ENCODE measurements around the gene CCDC112. TPM values are rescaled to one million over a fixed set of nuclear protein-coding genes. Genes with fewer than 3 reads are reported as not detected.

CCDC112 gene
- polyA plus RNA-seq, 2 of the 4 experiments (the other 2 are of a cell fraction), result 5.8 to 8.6 TPM

- Histone ChIP-seq H3K4me1 (no peaks in the 10 kb centered on the region), H3K9me3 (no peaks in the 10 kb centered on the region), H3K27ac (no peak overlapping the region), H3K4me2 (no peak overlapping the region), H3K4me3 (no peak overlapping the region)
- DNase-seq (ENCODE audit: low read depth in 1 of 2, low spot score in 1 of 2), result no peak
- FAIRE-seq, result no peak
- WGBS (ENCODE audit: missing lambda C conversion rate), result 40% methylated on average over 1 of the region's 1 CpG
- ATAC-seq, result no peak
- ChIA-PET CTCF (interaction anchor here (1.3 to 1.8 kb wide), 3 partner anchors 26 to 41 kb away, joined by 3 to 5 read pairs (median 3); no protein-coding TSS in a partner anchor), POLR2A (no interaction called here)
- no peak for TF ChIP-seq ZNF302 (CRISPR knock-in tag; IDR thresholded peaks at IDR 0.05)
- TF ChIP-seq ZC3H11A (IDR thresholded peaks at IDR 0.05), result no peak
- no peak for TF ChIP-seq CEBPB (IDR thresholded peaks at IDR 0.05)
- TF ChIP-seq PHF8 (IDR thresholded peaks at IDR 0.05; ENCODE audit: borderline replicate concordance, low read depth), result no peak
- no peak for TF ChIP-seq RNF2 (IDR thresholded peaks at IDR 0.05; ENCODE audit: borderline replicate concordance, low read depth)
- TF ChIP-seq CBX8 (IDR thresholded peaks at IDR 0.05), result no peak
- TF ChIP-seq POLR2A (IDR thresholded peaks at IDR 0.05; ENCODE audit: low read length), result no peak
Measured at GRCh38 chr5:115336201-115336720, 39.8 kb upstream of the CCDC112 start.

GRCh38 chr5:115335301-115335700, 38.8 kb upstream of the CCDC112 start:
- DNase-seq (ENCODE audit: low read depth in 1 of 2, low spot score in 1 of 2) (no peak), ATAC-seq (no peak), FAIRE-seq (peak; percentile 63)
- Histone ChIP-seq H3K27ac (no peak overlapping the region), H3K4me2 (no peak overlapping the region), H3K4me3 (no peak overlapping the region), H3K4me1 (no peaks in the 10 kb centered on the region), H3K9me3 (no peaks in the 10 kb centered on the region)
- 89% methylated on average over 2 of the region's 2 CpGs for WGBS (ENCODE audit: missing lambda C conversion rate)
- no peak for TF ChIP-seq GATA3 (IDR thresholded peaks at IDR 0.05; ENCODE audit: borderline replicate concordance)
- no peak for TF ChIP-seq EHMT2 (IDR thresholded peaks at IDR 0.05; ENCODE audit: low read depth)
- TF ChIP-seq KDM5A (IDR thresholded peaks at IDR 0.05), result no peak
- no peak for TF ChIP-seq HEYL (CRISPR knock-in tag; IDR thresholded peaks at IDR 0.05)
- TF ChIP-seq ZFP36 (IDR thresholded peaks at IDR 0.05; ENCODE audit: borderline replicate concordance, partially characterized antibody), result no peak
- TF ChIP-seq POLR2AphosphoS2 (conservative IDR thresholded peaks at IDR 0.05; ENCODE audit: low read length), result no peak
- no peak for TF ChIP-seq RNF2 (IDR thresholded peaks at IDR 0.05; ENCODE audit: borderline replicate concordance, low read depth)
- TF ChIP-seq, protein P1, sequence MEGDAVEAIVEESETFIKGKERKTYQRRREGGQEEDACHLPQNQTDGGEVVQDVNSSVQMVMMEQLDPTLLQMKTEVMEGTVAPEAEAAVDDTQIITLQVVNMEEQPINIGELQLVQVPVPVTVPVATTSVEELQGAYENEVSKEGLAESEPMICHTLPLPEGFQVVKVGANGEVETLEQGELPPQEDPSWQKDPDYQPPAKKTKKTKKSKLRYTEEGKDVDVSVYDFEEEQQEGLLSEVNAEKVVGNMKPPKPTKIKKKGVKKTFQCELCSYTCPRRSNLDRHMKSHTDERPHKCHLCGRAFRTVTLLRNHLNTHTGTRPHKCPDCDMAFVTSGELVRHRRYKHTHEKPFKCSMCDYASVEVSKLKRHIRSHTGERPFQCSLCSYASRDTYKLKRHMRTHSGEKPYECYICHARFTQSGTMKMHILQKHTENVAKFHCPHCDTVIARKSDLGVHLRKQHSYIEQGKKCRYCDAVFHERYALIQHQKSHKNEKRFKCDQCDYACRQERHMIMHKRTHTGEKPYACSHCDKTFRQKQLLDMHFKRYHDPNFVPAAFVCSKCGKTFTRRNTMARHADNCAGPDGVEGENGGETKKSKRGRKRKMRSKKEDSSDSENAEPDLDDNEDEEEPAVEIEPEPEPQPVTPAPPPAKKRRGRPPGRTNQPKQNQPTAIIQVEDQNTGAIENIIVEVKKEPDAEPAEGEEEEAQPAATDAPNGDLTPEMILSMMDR (IDR thresholded peaks at IDR 0.05), result no peak
- no peak for TF ChIP-seq KDM1A (IDR thresholded peaks at IDR 0.05; ENCODE audit: low read depth)
- no peak for TF ChIP-seq CEBPB (IDR thresholded peaks at IDR 0.05)
- TF ChIP-seq, protein P2, sequence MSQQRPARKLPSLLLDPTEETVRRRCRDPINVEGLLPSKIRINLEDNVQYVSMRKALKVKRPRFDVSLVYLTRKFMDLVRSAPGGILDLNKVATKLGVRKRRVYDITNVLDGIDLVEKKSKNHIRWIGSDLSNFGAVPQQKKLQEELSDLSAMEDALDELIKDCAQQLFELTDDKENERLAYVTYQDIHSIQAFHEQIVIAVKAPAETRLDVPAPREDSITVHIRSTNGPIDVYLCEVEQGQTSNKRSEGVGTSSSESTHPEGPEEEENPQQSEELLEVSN (IDR thresholded peaks at IDR 0.05; ENCODE audit: borderline replicate concordance, low read depth), result no peak
- TF ChIP-seq PHF8 (IDR thresholded peaks at IDR 0.05; ENCODE audit: borderline replicate concordance, low read depth), result no peak
- TF ChIP-seq, protein P3, sequence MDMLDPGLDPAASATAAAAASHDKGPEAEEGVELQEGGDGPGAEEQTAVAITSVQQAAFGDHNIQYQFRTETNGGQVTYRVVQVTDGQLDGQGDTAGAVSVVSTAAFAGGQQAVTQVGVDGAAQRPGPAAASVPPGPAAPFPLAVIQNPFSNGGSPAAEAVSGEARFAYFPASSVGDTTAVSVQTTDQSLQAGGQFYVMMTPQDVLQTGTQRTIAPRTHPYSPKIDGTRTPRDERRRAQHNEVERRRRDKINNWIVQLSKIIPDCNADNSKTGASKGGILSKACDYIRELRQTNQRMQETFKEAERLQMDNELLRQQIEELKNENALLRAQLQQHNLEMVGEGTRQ (IDR thresholded peaks at IDR 0.05), result no peak
- TF ChIP-seq, protein P4, sequence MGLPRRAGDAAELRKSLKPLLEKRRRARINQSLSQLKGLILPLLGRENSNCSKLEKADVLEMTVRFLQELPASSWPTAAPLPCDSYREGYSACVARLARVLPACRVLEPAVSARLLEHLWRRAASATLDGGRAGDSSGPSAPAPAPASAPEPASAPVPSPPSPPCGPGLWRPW (IDR thresholded peaks at IDR 0.05), result no peak
- ChIA-PET POLR2A (no interaction called here), CTCF (interaction anchor here (1.2 to 1.3 kb wide), 2 partner anchors 25 to 31 kb away, joined by 3 read pairs; no protein-coding TSS in a partner anchor)

GRCh38 chr5:115333164-115333563, 36.7 kb upstream of the CCDC112 start:
- H3K4me2 ChIP-seq, result no peak overlapping the region
- WGBS (ENCODE audit: missing lambda C conversion rate), result 50% methylated on average over 1 of the region's 1 CpG
- FAIRE-seq, result no peak
- H3K4me3 ChIP-seq, result no peak overlapping the region
- POLR2A ChIA-PET, result no interaction called here
- CTCF ChIA-PET, result interaction anchor here (0.9 kb wide), 1 partner anchor 242 kb away, joined by 4 read pairs; no protein-coding TSS in a partner anchor
- H3K27ac ChIP-seq, result no peak overlapping the region
- ATAC-seq, result no peak
- no peaks in the 10 kb centered on the region for H3K4me1 ChIP-seq
- no peaks in the 10 kb centered on the region for H3K9me3 ChIP-seq
- no peak for TF ChIP-seq BHLHE40 (IDR thresholded peaks at IDR 0.05; ENCODE audit: low read depth, low read length)
- TF ChIP-seq CBX2 (IDR thresholded peaks at IDR 0.05; ENCODE audit: borderline replicate concordance, low read depth), result no peak
- TF ChIP-seq FOSB (CRISPR knock-in tag; IDR thresholded peaks at IDR 0.05), result no peak
- TF ChIP-seq ATOH8 (CRISPR knock-in tag; IDR thresholded peaks at IDR 0.05; ENCODE audit: low read depth), result no peak
- TF ChIP-seq HOXB13 (CRISPR knock-in tag; IDR thresholded peaks at IDR 0.05; ENCODE audit: low read depth), result no peak
- TF ChIP-seq MAX (IDR thresholded peaks at IDR 0.05), result no peak
- TF ChIP-seq SMC3 (IDR thresholded peaks at IDR 0.05), result no peak
- TF ChIP-seq, protein P4 (IDR thresholded peaks at IDR 0.05), result no peak
- TF ChIP-seq ZC3H11A (IDR thresholded peaks at IDR 0.05), result no peak
- TF ChIP-seq CHD4 (IDR thresholded peaks at IDR 0.05; ENCODE audit: borderline replicate concordance), result no peak
- TF ChIP-seq POLR2AphosphoS2 (conservative IDR thresholded peaks at IDR 0.05; ENCODE audit: low read length), result no peak
- no peak for TF ChIP-seq FOXS1 (CRISPR knock-in tag; IDR thresholded peaks at IDR 0.05)
- no peak for DNase-seq (ENCODE audit: low read depth in 1 of 2, low spot score in 1 of 2)

Data from A549 (cell line).